Transverse colon (tissue), 4 donors: ENCODE data around the gene SPDYC. TPM values are rescaled to one million over a fixed set of nuclear protein-coding genes. Genes with fewer than 3 reads are reported as not detected.

Source experiments
- DNase-seq: peaks from one replicate; pipeline ENCODE4 v3.0.0-alpha.2; 2019
- H3K27ac ChIP-seq, 4 donors: fragments of 200-600 bp; sonication (generic); 2 replicates each; pipeline ENCODE4 v1.5.1; 2016 to 2018; ENCODE audit warnings: inconsistent platforms in 4 of 4
- H3K27me3 ChIP-seq: fragments of 200-600 bp; sonication (generic); 2 replicates; pipeline ENCODE4 v1.5.1; 2017; ENCODE audit warnings: inconsistent platforms
- H3K36me3 ChIP-seq, 4 donors: fragments of 200-600 bp; sonication (generic); 2 replicates each; pipeline ENCODE4 v1.5.1; 2017 to 2019; ENCODE audit warnings: inconsistent platforms in 4 of 4
- H3K4me1 ChIP-seq, 4 donors: fragments of 200-600 bp; sonication (generic); 2 replicates each; pipeline ENCODE4 v1.5.1; 2017 to 2020; ENCODE audit warnings: inconsistent platforms in 4 of 4
- H3K4me3 ChIP-seq, 4 donors: fragments of 200-600 bp; sonication (generic); 1 replicate in 1 of 4; 2 replicates in 3 of 4; pipeline versions ENCODE4 v1.5.1 to v1.6.1; 2017 to 2019; ENCODE audit warnings: inconsistent platforms in 4 of 4
- H3K9me3 ChIP-seq, 2 donors: fragments of 200-600 bp; sonication (generic); 2 replicates each; pipeline ENCODE4 v1.5.1; 2017 to 2019; ENCODE audit warnings: inconsistent platforms in 2 of 2
- CTCF ChIP-seq, 5 experiments: fragments of 200-600 bp in 3 of 5; fragments of 450-650 bp in 2 of 5; sonication (generic) in 3 of 5; IDR thresholded peaks; 1 replicate in 2 of 5; 2 replicates in 3 of 5; pipeline ENCODE4 v1.5.1; 2016 to 2017; ENCODE audit warnings: antibody characterized with exemption in 5 of 5, inconsistent platforms in 3 of 5, mild to moderate bottlenecking in 2 of 5, moderate library complexity in 1 of 5
- EP300 ChIP-seq: sonication (generic); formaldehyde crosslinking; IDR thresholded peaks from one replicate; pipeline ENCODE4 v1.6.1; 2017; ENCODE audit warnings: antibody characterized with exemption, low read depth
- POLR2A ChIP-seq: fragments of 450-650 bp; IDR thresholded peaks from one replicate; pipeline ENCODE4 v1.6.1; 2016; ENCODE audit warnings: antibody characterized with exemption, mild to moderate bottlenecking, moderate library complexity
- POLR2AphosphoS5 ChIP-seq, 3 donors: sonication (generic); formaldehyde crosslinking; IDR thresholded peaks; one replicate each; pipeline ENCODE4 v1.6.1; 2016; ENCODE audit warnings: antibody characterized with exemption in 3 of 3
- WGBS, 2 donors: methylation state at CpG; one replicate each; pipeline ENCODE4 v1.1.5; 2018; ENCODE audit warnings: low coverage in 1 of 2; 5-methylcytosine and 5-hydroxymethylcytosine counted together
- in situ Hi-C, 4 donors: fragments of 200-750 bp; cut with MboI; loops; one replicate each; pipeline versions ENCODE4 v1.15.0 to v1.15.1; 2017; ENCODE audit warnings: low sequenced_read_pairs in 3 of 4, low pct_ligation_motif_present in 1 of 4, low pct_unique_long_range_greater_than_20kb in 1 of 4
- intact Hi-C: fragments of 100-400 bp; cut with DNase I; formaldehyde crosslinking; loops from one replicate; pipeline ENCODE4 v1.15.1; 2023; ENCODE audit warnings: low total_unique reads
- total RNA-seq, 4 donors: library from RNA; depleted of rRNA; stranded (reverse); fragments of >200 nt; gene quantifications; one replicate each; pipeline ENCODE4 v1.1.0, GENCODE V29; 2016

SPDYC gene
- total RNA-seq, 4 donors from 2014 or later: not detected

- Histone ChIP-seq H3K36me3 (no peaks in the 10 kb centered on the region), H3K9me3 (no peaks in the 10 kb centered on the region), H3K27ac (no peak overlapping the region), H3K4me1 (peaks cover 0 to 5% (median 0%) of the 10 kb centered on the region in 4 donors), H3K27me3 (no peaks in the 10 kb centered on the region), H3K4me3 (no peak overlapping the region)
- DNase-seq: no peak
- WGBS, 2 donors: 74 to 100% methylated on average over 2 to 6 of the region's 6 CpGs
- in situ Hi-C loops: no loop called here
- no peak for TF ChIP-seq POLR2A
- no peak for TF ChIP-seq EP300
- no peak for TF ChIP-seq POLR2AphosphoS5 (IDR thresholded peaks at IDR 0.05)
- no peak for TF ChIP-seq CTCF (IDR thresholded peaks at IDR 0.05)
- intact Hi-C loops: no loop called here
Measured at GRCh38 chr11:65216830-65217229, 46.8 kb downstream of the SPDYC start.

- no peaks in the 10 kb centered on the region for H3K27me3 ChIP-seq
- TF ChIP-seq POLR2AphosphoS5 (IDR thresholded peaks at IDR 0.05) (no peak), POLR2A (no peak), CTCF (IDR thresholded peaks at IDR 0.05) (no peak), EP300 (no peak)
- peaks cover 0 to 5% (median 0%) of the 10 kb centered on the region in 4 donors for H3K4me1 ChIP-seq
- in situ Hi-C loops (no loop called here), intact Hi-C loops (no loop called here)
- H3K27ac ChIP-seq: no peak overlapping the region
- no peak overlapping the region for H3K4me3 ChIP-seq
- no peak for DNase-seq
- no peaks in the 10 kb centered on the region for H3K9me3 ChIP-seq
- no peaks in the 10 kb centered on the region for H3K36me3 ChIP-seq
- 86 to 100% methylated on average over 1 to 19 of the region's 19 CpGs for WGBS, 2 donors
Measured at GRCh38 chr11:65217441-65218423, 47.7 kb downstream of the SPDYC start.

- TF ChIP-seq EP300: no peak
- TF ChIP-seq POLR2A: no peak
- no peak for TF ChIP-seq POLR2AphosphoS5 (IDR thresholded peaks at IDR 0.05)
- TF ChIP-seq CTCF (IDR thresholded peaks at IDR 0.05): no peak
- Histone ChIP-seq H3K27me3 (no peaks in the 10 kb centered on the region), H3K4me1 (peaks cover 0 to 5% (median 0%) of the 10 kb centered on the region in 4 donors), H3K9me3 (no peaks in the 10 kb centered on the region), H3K36me3 (no peaks in the 10 kb centered on the region), H3K4me3 (no peak overlapping the region), H3K27ac (no peak overlapping the region)
- no peak for DNase-seq
- in situ Hi-C loops (no loop called here), intact Hi-C loops (no loop called here)
- WGBS, 2 donors: 85% methylated on average over 9 of the region's 9 CpGs; no CpG with 5 or more reads in 1 of the 2 donors
Measured at GRCh38 chr11:65218446-65218845, 48.4 kb downstream of the SPDYC start.

GRCh38 chr11:65219930-65220213 is 49.8 kb downstream of the SPDYC start:
- intact Hi-C loops (no loop called here), in situ Hi-C loops (no loop called here)
- WGBS, 2 donors: 60 to 78% methylated on average over 2 to 3 of the region's 3 CpGs
- H3K4me3 ChIP-seq: no peak overlapping the region
- no peak for DNase-seq
- no peak for TF ChIP-seq POLR2A
- no peak for TF ChIP-seq CTCF (IDR thresholded peaks at IDR 0.05)
- TF ChIP-seq EP300: no peak
- TF ChIP-seq POLR2AphosphoS5 (IDR thresholded peaks at IDR 0.05): no peak
- no peak overlapping the region for H3K27ac ChIP-seq
- peaks cover 0 to 8% (median 1%) of the 10 kb centered on the region in 4 donors for H3K4me1 ChIP-seq
- no peaks in the 10 kb centered on the region for H3K27me3 ChIP-seq
- H3K9me3 ChIP-seq: no peaks in the 10 kb centered on the region
- no peaks in the 10 kb centered on the region for H3K36me3 ChIP-seq
